ENCODE measurements around the gene MEI1. TPM values are rescaled to one million over a fixed set of nuclear protein-coding genes. Genes with fewer than 3 reads are reported as not detected.

MEI1 gene
- total RNA-seq, 1 experiment from 2014 or later, result 0.20 TPM

- Histone ChIP-seq H4K8ac (replicated peaks; ENCODE audit: insufficient read length, low read depth, low read length) (no peak overlapping the region), H3K4me2 (ENCODE audit: insufficient read depth, insufficient read length, low read length) (no peak overlapping the region), H3K4ac (ENCODE audit: low read depth, low read length) (no peak overlapping the region), H3K14ac (ENCODE audit: insufficient read depth, low read length) (no peak overlapping the region), H3T11ph (ENCODE audit: low read length) (no peak overlapping the region), H2BK120ac (ENCODE audit: low read depth, low read length, poor library complexity, severe bottlenecking) (no peak overlapping the region), H2BK15ac (ENCODE audit: low read depth, low read length) (no peak overlapping the region), H2BK12ac (ENCODE audit: insufficient read length, low read depth, low read length) (no peak overlapping the region), H3K56ac (ENCODE audit: insufficient read length, low read depth, low read length) (no peak overlapping the region), H3K23me2 (ENCODE audit: insufficient read length, low read depth, low read length, poor library complexity, severe bottlenecking) (no peaks in the 10 kb centered on the region), H3K4me1 (ENCODE audit: insufficient read depth, low read length) (no peaks in the 10 kb centered on the region; the same call in 1 of the 2 replicates), H3K9me3 (ENCODE audit: control insufficient read depth, low read depth, low read length) (no peaks in the 10 kb centered on the region), H4K20me1 (ENCODE audit: control insufficient read depth, insufficient read depth, insufficient read length) (no peaks in the 10 kb centered on the region), H4K91ac (ENCODE audit: insufficient read length, low read depth, low read length) (no peak overlapping the region), H3K79me2 (ENCODE audit: insufficient read depth, low read length) (no peaks in the 10 kb centered on the region), H3K79me1 (ENCODE audit: insufficient read depth, low read depth, low read length, poor library complexity, severe bottlenecking) (no peaks in the 10 kb centered on the region), H2BK5ac (ENCODE audit: insufficient read length, low read length) (no peak overlapping the region), H2AFZ (ENCODE audit: low read length) (no peak overlapping the region), H3K27ac (ENCODE audit: insufficient read length, low read depth, low read length) (no peak overlapping the region), H3K23ac (ENCODE audit: insufficient read length, low read depth, low read length) (no peak overlapping the region), H4K5ac (ENCODE audit: insufficient read length, low read depth, low read length) (no peak overlapping the region), H3K27me3 (ENCODE audit: insufficient read depth, low read length) (no peaks in the 10 kb centered on the region), H2AK5ac (ENCODE audit: insufficient read length, low read length) (no peak overlapping the region), H3K18ac (ENCODE audit: insufficient read length, low read depth, low read length) (no peak overlapping the region), H3K9ac (ENCODE audit: extremely low read depth, insufficient read length, low read length) (no peak overlapping the region), H2BK20ac (ENCODE audit: low read depth, low read length, poor library complexity, severe bottlenecking) (no peak overlapping the region)
- Mint-ChIP-seq H3K36me3 (ENCODE audit: insufficient read depth in 1 of 3, low read depth in 3 of 3) (no peaks in the 10 kb centered on the region), H3K4me1 (peaks cover 8 to 10% of the 10 kb centered on the region in 2 experiments; a peak in 3 of 4 replicates), H3K4me3 (no peak overlapping the region), H3K9me3 (no peaks in the 10 kb centered on the region), H3K27me3 (ENCODE audit: low read depth) (peaks cover 8% of the 10 kb centered on the region), H3K27ac (no peak overlapping the region)
- TF ChIP-seq CTCF (conservative IDR thresholded peaks at IDR 0.05), result no peak
- WGBS (ENCODE audit: extremely low coverage, insufficient read length, low lambda C conversion rate), result no CpG with 5 or more reads among the region's 3 CpGs
- no peak for DNase-seq
These were observed 80.7 kb downstream of the MEI1 start for GRCh38 chr22:41779929-41780505.

All from H9 (cell line).